GM21529 (cell line): ENCODE results near the gene SEMA6B.
"Not testable (repeated sequence)": the region's sequence is repeated elsewhere in the genome, so short reads cannot be mapped to it uniquely, and the experiment has no call there.

Experiments
- ATAC-seq: cut with Tn5 transposase; IDR thresholded peaks from one replicate; pipeline ENCODE4 v1.9.1; 2021; ENCODE audit not compliant: unreplicated experiment

The SEMA6B gene

GRCh38 chr19:4573682-4574081, 14.2 kb upstream of the SEMA6B start:
- no peak for ATAC-seq

GRCh38 chr19:4571305-4571917, 11.9 kb upstream of the SEMA6B start:
- no peak for ATAC-seq

- ATAC-seq = no peak
Observed at GRCh38 chr19:4570916-4571304, 11.4 kb upstream of the SEMA6B start.

- ATAC-seq = no peak
Observed at GRCh38 chr19:4570402-4570801, 10.9 kb upstream of the SEMA6B start.

GRCh38 chr19:4568886-4569285, 9.4 kb upstream of the SEMA6B start:
- ATAC-seq = no peak

GRCh38 chr19:4567584-4568071, 8.1 kb upstream of the SEMA6B start:
- no peak for ATAC-seq

GRCh38 chr19:4566402-4567051, 7.0 kb upstream of the SEMA6B start:
- ATAC-seq = no peak

GRCh38 chr19:4563562-4563961, 4.1 kb upstream of the SEMA6B start:
- not testable (repeated sequence) for ATAC-seq

GRCh38 chr19:4562085-4562484, 2.6 kb upstream of the SEMA6B start:
- ATAC-seq = not testable (repeated sequence)

GRCh38 chr19:4557971-4558941, 1.2 kb downstream of the SEMA6B start:
- no peak for ATAC-seq

GRCh38 chr19:4557144-4557970, 2.1 kb downstream of the SEMA6B start:
- ATAC-seq = no peak

- ATAC-seq = no peak
Observed at GRCh38 chr19:4556597-4557127, 2.8 kb downstream of the SEMA6B start.

- ATAC-seq = no peak
Observed at GRCh38 chr19:4555657-4556561, 3.6 kb downstream of the SEMA6B start.

- no peak for ATAC-seq
Observed at GRCh38 chr19:4554717-4555116, 4.8 kb downstream of the SEMA6B start.

- ATAC-seq = no peak
Observed at GRCh38 chr19:4553775-4554174, 5.7 kb downstream of the SEMA6B start.

- ATAC-seq = no peak
Observed at GRCh38 chr19:4553092-4553695, 6.3 kb downstream of the SEMA6B start.

- ATAC-seq = no peak
Observed at GRCh38 chr19:4552525-4552819, 7.0 kb downstream of the SEMA6B start.

- ATAC-seq = no peak
Observed at GRCh38 chr19:4550479-4551050, 8.9 kb downstream of the SEMA6B start.

GRCh38 chr19:4550018-4550417, 9.5 kb downstream of the SEMA6B start:
- no peak for ATAC-seq
